Spleen (tissue), 7 donors: Measurements from ENCODE around the gene PCBP3.

ENCODE experiments used
- CTCF ChIP-seq, 11 experiments: fragments of 200-600 bp in 7 of 11; fragments of 450-650 bp in 4 of 11; sonication (generic) in 4 of 11; IDR thresholded peaks in 8 of 11; conservative IDR thresholded peaks in 3 of 11; 1 replicate in 7 of 11; 2 replicates in 4 of 11; pipeline versions ENCODE4 v1.4.0 to v1.8.0; 2016 to 2021; ENCODE audit warnings: antibody characterized with exemption in 11 of 11, inconsistent platforms in 4 of 11, mild to moderate bottlenecking in 1 of 11
- POLR2A ChIP-seq, 3 donors: fragments of 450-650 bp; IDR thresholded peaks; one replicate each; pipeline ENCODE4 v1.5.1; 2017; ENCODE audit warnings: antibody characterized with exemption in 3 of 3, mild to moderate bottlenecking in 1 of 3
- donor health status: DM: no; HTN: no; CAD: no; lungs with moderate emphysema.
- donor health status: DM: no; HTN: no; CAD: no.
- donor health status: DM: no; HTN: no; CAD: no.

GRCh38 chr21:45916011-45916840, 272.7 kb downstream of the PCBP3 start:
- no peak for TF ChIP-seq CTCF (IDR thresholded peaks at IDR 0.05 in 8 of 11, conservative IDR thresholded peaks at IDR 0.05 in 3 of 11)
- TF ChIP-seq POLR2A (IDR thresholded peaks at IDR 0.05): no peak
